ENCODE data around the gene LRCH1.
"Not testable (repeated sequence)": the region's sequence is repeated elsewhere in the genome, so short reads cannot be mapped to it uniquely, and the experiment has no call there.

Gene LRCH1

GRCh38 chr13:46717856-46718255 lies 164.9 kb downstream of the LRCH1 start:
- no peak for FAIRE-seq

GRCh38 chr13:46720189-46720588 lies 167.2 kb downstream of the LRCH1 start:
- no peak for FAIRE-seq

- FAIRE-seq = no peak
These were observed 168.1 kb downstream of the LRCH1 start for GRCh38 chr13:46721054-46721453.

- FAIRE-seq = no peak
These were observed 173.4 kb downstream of the LRCH1 start for GRCh38 chr13:46726347-46726746.

- no peak for FAIRE-seq
These were observed 175.8 kb downstream of the LRCH1 start for GRCh38 chr13:46728777-46729176.

GRCh38 chr13:46731535-46731934 lies 178.6 kb downstream of the LRCH1 start:
- FAIRE-seq = no peak

GRCh38 chr13:46735425-46735824 lies 182.5 kb downstream of the LRCH1 start:
- no peak for FAIRE-seq

GRCh38 chr13:46736541-46737310 lies 183.8 kb downstream of the LRCH1 start:
- no peak for FAIRE-seq

GRCh38 chr13:46738055-46738454 lies 185.1 kb downstream of the LRCH1 start:
- no peak for FAIRE-seq

GRCh38 chr13:46738766-46739165 lies 185.8 kb downstream of the LRCH1 start:
- FAIRE-seq = no peak

GRCh38 chr13:46739447-46740098 lies 186.6 kb downstream of the LRCH1 start:
- FAIRE-seq = no peak

GRCh38 chr13:46743191-46743590 lies 190.2 kb downstream of the LRCH1 start:
- no peak for FAIRE-seq

GRCh38 chr13:46745062-46745461 lies 192.1 kb downstream of the LRCH1 start:
- FAIRE-seq = no peak

- no peak for FAIRE-seq
These were observed 192.7 kb downstream of the LRCH1 start for GRCh38 chr13:46745706-46746105.

- no peak for FAIRE-seq
These were observed 194.3 kb downstream of the LRCH1 start for GRCh38 chr13:46747031-46747820.

- FAIRE-seq = no peak
These were observed 195.3 kb downstream of the LRCH1 start for GRCh38 chr13:46748300-46748699.

GRCh38 chr13:46749951-46750350 lies 197.0 kb downstream of the LRCH1 start:
- no peak for FAIRE-seq

GRCh38 chr13:46751811-46752635 lies 199.1 kb downstream of the LRCH1 start:
- FAIRE-seq = no peak

- no peak for FAIRE-seq
These were observed 200.2 kb downstream of the LRCH1 start for GRCh38 chr13:46753137-46753536.

- no peak for FAIRE-seq
These were observed 200.9 kb downstream of the LRCH1 start for GRCh38 chr13:46753917-46754316.

GRCh38 chr13:46754812-46755211 lies 201.8 kb downstream of the LRCH1 start:
- FAIRE-seq = no peak

GRCh38 chr13:46755508-46755907 lies 202.5 kb downstream of the LRCH1 start:
- not testable (repeated sequence) for FAIRE-seq

- FAIRE-seq = no peak
These were observed 204.0 kb downstream of the LRCH1 start for GRCh38 chr13:46756977-46757376.
